A673 (cell line): Measurements from ENCODE around the gene PGGHG. TPM values are rescaled to one million over a fixed set of nuclear protein-coding genes. Genes with fewer than 3 reads are reported as not detected.
"Not testable (repeated sequence)": the region's sequence is repeated elsewhere in the genome, so short reads cannot be mapped to it uniquely, and the experiment has no call there.

Experiments
- BruUV-seq: library from RNA; stranded (reverse); fragments of 400-500 nt; replicated peaks from 2 replicates; lab custom pipeline; 2021; lab: Mats Ljungman, UMichigan
- CTCF ChIA-PET: fragments of 300-600 bp; sonication (Branson Sonifier 250); formaldehyde crosslinking; loops from one replicate; lab custom pipeline; 2022; ENCODE audit warnings: antibody characterized with exemption; lab: Charles Lee
- POLR2A ChIA-PET: fragments of 300-600 bp; sonication (Branson Sonifier 250); formaldehyde crosslinking; loops from one replicate; lab custom pipeline; 2022; ENCODE audit warnings: antibody characterized with exemption; ENCODE audit not compliant: low non-redundant PET; lab: Charles Lee
- DNase-seq: peaks from one replicate; pipeline ENCODE4 v3.0.0-alpha.2; 2015; ENCODE audit warnings: low spot score
- H3K27ac ChIP-seq: fragments of 200-600 bp; sonication (generic); 2 replicates; pipeline ENCODE4 v1.5.1; 2016; ENCODE audit warnings: mixed run types, low read depth, mild to moderate bottlenecking, mixed read lengths, antibody characterized with exemption, low read length; ENCODE audit not compliant: poor library complexity, severe bottlenecking
- H3K27me3 ChIP-seq: fragments of 200-600 bp; sonication (generic); replicated peaks from 2 replicates; pipeline ENCODE4 v1.6.1; 2017; ENCODE audit warnings: mixed run types, low read depth, mild to moderate bottlenecking, mixed read lengths, antibody characterized with exemption, low read length; ENCODE audit not compliant: insufficient read depth, poor library complexity
- H3K36me3 ChIP-seq: fragments of 200-600 bp; sonication (generic); 2 replicates; pipeline ENCODE4 v1.6.1; 2016; ENCODE audit warnings: mixed run types, mild to moderate bottlenecking, mixed read lengths, antibody characterized with exemption, low read length; ENCODE audit not compliant: insufficient read depth, poor library complexity, severe bottlenecking
- H3K4me1 ChIP-seq: fragments of 200-600 bp; sonication (generic); 2 replicates; pipeline ENCODE4 v1.6.1; 2017; ENCODE audit warnings: mixed run types, mild to moderate bottlenecking, mixed read lengths, antibody characterized with exemption, low read length; ENCODE audit not compliant: insufficient read depth, poor library complexity, severe bottlenecking
- H3K4me3 ChIP-seq: fragments of 200-600 bp; sonication (generic); 2 replicates; pipeline ENCODE4 v1.5.1; 2016; ENCODE audit warnings: low read depth, mixed run types, mild to moderate bottlenecking, mixed read lengths, low read length; ENCODE audit not compliant: poor library complexity, severe bottlenecking
- H3K9me3 ChIP-seq: fragments of 200-600 bp; sonication (generic); 2 replicates; pipeline ENCODE4 v1.6.1; 2016; ENCODE audit warnings: mixed run types, low read depth, mild to moderate bottlenecking, mixed read lengths, antibody characterized with exemption, low read length; ENCODE audit not compliant: poor library complexity, severe bottlenecking
- CTCF ChIP-seq: fragments of 300-800, 200-600 bp; sonication (generic); conservative IDR thresholded peaks from 2 replicates; pipeline ENCODE4 v1.5.1; 2017; ENCODE audit warnings: low read depth, mild to moderate bottlenecking, antibody characterized with exemption, low read length, moderate library complexity, mixed read lengths
- EZH2 ChIP-seq: fragments of 200-600 bp; sonication (generic); IDR thresholded peaks from 2 replicates; pipeline ENCODE4 v1.6.1; 2017; ENCODE audit warnings: borderline replicate concordance, low read depth, mild to moderate bottlenecking, mixed read lengths, antibody characterized with exemption, low read length; ENCODE audit not compliant: poor library complexity, severe bottlenecking
- intact Hi-C: fragments of 100-400 bp; cut with micrococcal nuclease; formaldehyde crosslinking; loops from one replicate; pipeline ENCODE4 v1.10.0; 2022; ENCODE audit not compliant: unreplicated experiment
- total RNA-seq: library from RNA; stranded (reverse); gene quantifications from 2 replicates; pipeline ENCODE4 v1.2.3, GENCODE V29; 2021

PGGHG gene
- total RNA-seq, 1 experiment from 2014 or later: 5.4 TPM

- no TSS peak for BruUV-seq
- H3K4me3 ChIP-seq: no peak overlapping the region
- H3K27me3 ChIP-seq: peaks cover 34% of the 10 kb centered on the region
- ChIA-PET CTCF (no interaction called here), POLR2A (no interaction called here)
- no peaks in the 10 kb centered on the region for H3K9me3 ChIP-seq
- no peak for DNase-seq
- H3K4me1 ChIP-seq: peaks cover under 1% of the 10 kb centered on the region
- no peaks in the 10 kb centered on the region for H3K36me3 ChIP-seq
- no peak overlapping the region for H3K27ac ChIP-seq
- TF ChIP-seq EZH2 (no peak), CTCF (no peak)
- intact Hi-C loops: no loop called here
Observed at GRCh38 chr11:284105-285020, 4.6 kb upstream of the PGGHG start.

- POLR2A ChIA-PET: no interaction called here
- Histone ChIP-seq H3K9me3 (no peaks in the 10 kb centered on the region), H3K27me3 (peaks cover 25% of the 10 kb centered on the region), H3K4me3 (no peak overlapping the region), H3K27ac (no peak overlapping the region), H3K36me3 (no peaks in the 10 kb centered on the region), H3K4me1 (peaks cover 6% of the 10 kb centered on the region)
- no peak for DNase-seq
- CTCF ChIA-PET: no interaction called here
- TF ChIP-seq EZH2 (no peak), CTCF (no peak)
- no TSS peak for BruUV-seq
- intact Hi-C loops: no loop called here
Observed at GRCh38 chr11:285021-285893, 3.7 kb upstream of the PGGHG start.

GRCh38 chr11:285894-286220 lies 3.1 kb upstream of the PGGHG start:
- Histone ChIP-seq H3K4me3 (no peak overlapping the region), H3K27me3 (peaks cover 19% of the 10 kb centered on the region), H3K36me3 (no peaks in the 10 kb centered on the region), H3K4me1 (peaks cover 6% of the 10 kb centered on the region), H3K9me3 (no peaks in the 10 kb centered on the region), H3K27ac (no peak overlapping the region)
- ChIA-PET POLR2A (no interaction called here), CTCF (no interaction called here)
- BruUV-seq: no TSS peak
- DNase-seq: no peak
- intact Hi-C loops: no loop called here
- no peak for TF ChIP-seq CTCF
- no peak for TF ChIP-seq EZH2

- H3K4me3 ChIP-seq, H3K27me3 ChIP-seq, DNase-seq, H3K27ac ChIP-seq, BruUV-seq, POLR2A ChIA-PET, CTCF ChIA-PET, intact Hi-C loops, H3K36me3 ChIP-seq, H3K4me1 ChIP-seq, H3K9me3 ChIP-seq: not testable (repeated sequence)
Observed at GRCh38 chr11:286977-287820, 1.7 kb upstream of the PGGHG start.
